HEK293 (cell line): ENCODE data around the gene CSF2RB.

Experiments
- CTCF ChIA-PET: fragments of 350-600 bp; formaldehyde crosslinking; extraction: SDS; loops from one replicate; lab custom pipeline; 2021; ENCODE audit warnings: antibody characterized with exemption; lab: Yijun Ruan, JAX
- POLR2A ChIA-PET: fragments of 300-600 bp; formaldehyde crosslinking; extraction: SDS; loops from one replicate; lab custom pipeline; 2020; ENCODE audit warnings: antibody characterized with exemption, inconsistent platforms; lab: Yijun Ruan, JAX
- H3K27ac ChIP-seq: fragments of 200-500 bp; sonication (Bioruptor generic); 2 replicates; pipeline ENCODE4 v1.5.1; 2014; ENCODE audit warnings: low read depth, low read length, control low read depth, inconsistent platforms; ENCODE audit errors: extremely low read depth
- H3K36me3 ChIP-seq, 2 experiments: fragments of 200-500 bp in 1 of 2; sonication (Bioruptor generic) in 1 of 2; 1 replicate in 1 of 2; 2 replicates in 1 of 2; pipeline ENCODE4 v1.5.1; 2014 to 2017; ENCODE audit warnings: inconsistent platforms in 2 of 2, low read length in 2 of 2; ENCODE audit not compliant: control insufficient read depth in 2 of 2, insufficient read depth in 1 of 2
- H3K4me1 ChIP-seq: fragments of 200-500 bp; sonication (Bioruptor generic); 2 replicates; pipeline ENCODE4 v1.5.1; 2014; ENCODE audit warnings: mild to moderate bottlenecking, low read length, inconsistent platforms; ENCODE audit not compliant: control insufficient read depth, insufficient read depth
- H3K4me3 ChIP-seq: 2 replicates; pipeline ENCODE4 v1.5.1; 2011; ENCODE audit warnings: low read depth, mild to moderate bottlenecking, control low read depth, low read length, moderate library complexity
- H3K9me3 ChIP-seq: fragments of 200-500 bp; sonication (Bioruptor generic); 2 replicates; pipeline ENCODE4 v1.5.1; 2014; ENCODE audit warnings: low read depth, low read length, inconsistent platforms; ENCODE audit not compliant: control insufficient read depth, insufficient read depth
- EGR2 ChIP-seq: fragments of 450-650 bp; formaldehyde crosslinking; IDR thresholded peaks from 2 replicates; pipeline ENCODE4 v1.5.1; 2016; ENCODE audit warnings: low read depth, missing biosample characterization, missing genetic modification characterization
- KLF9 ChIP-seq: fragments of 450-650 bp; formaldehyde crosslinking; IDR thresholded peaks from 2 replicates; pipeline ENCODE4 v1.5.1; 2016; ENCODE audit warnings: missing biosample characterization, missing genetic modification characterization, low read depth
- TCF7L2 ChIP-seq: IDR thresholded peaks from 2 replicates; pipeline ENCODE4 v1.6.1; 2011; ENCODE audit warnings: low read depth, mild to moderate bottlenecking, inconsistent platforms, low read length, moderate library complexity, borderline replicate concordance
- ZBTB21 ChIP-seq: fragments of 450-650 bp; formaldehyde crosslinking; IDR thresholded peaks from 2 replicates; pipeline ENCODE4 v1.5.1; 2017; ENCODE audit warnings: missing biosample characterization, missing genetic modification characterization
- ZFHX2 ChIP-seq: fragments of 450-650 bp; formaldehyde crosslinking; conservative IDR thresholded peaks from 2 replicates; pipeline ENCODE4 v1.5.1; 2016; ENCODE audit warnings: missing biosample characterization, missing genetic modification characterization
- ZIC2 ChIP-seq: fragments of 450-650 bp; formaldehyde crosslinking; IDR thresholded peaks from 2 replicates; pipeline ENCODE4 v1.5.1; 2016; ENCODE audit warnings: missing biosample characterization, missing genetic modification characterization
- ZNF16 ChIP-seq: fragments of 450-650 bp; formaldehyde crosslinking; IDR thresholded peaks from 2 replicates; pipeline ENCODE4 v1.5.1; 2016; ENCODE audit warnings: low read depth, missing biosample characterization, missing genetic modification characterization
- ZNF2 ChIP-seq: fragments of 450-650 bp; formaldehyde crosslinking; IDR thresholded peaks from 2 replicates; pipeline ENCODE4 v1.5.1; 2016; ENCODE audit warnings: missing biosample characterization, missing genetic modification characterization
- ZNF394 ChIP-seq: fragments of 450-650 bp; formaldehyde crosslinking; IDR thresholded peaks from 2 replicates; pipeline ENCODE4 v1.5.1; 2016; ENCODE audit warnings: missing biosample characterization, missing genetic modification characterization, mild to moderate bottlenecking, moderate library complexity, borderline replicate concordance
- ZNF426 ChIP-seq: fragments of 450-650 bp; formaldehyde crosslinking; IDR thresholded peaks from 2 replicates; pipeline ENCODE4 v1.5.1; 2017; ENCODE audit warnings: missing biosample characterization, missing genetic modification characterization, mild to moderate bottlenecking, inconsistent platforms, moderate library complexity
- ZNF433 ChIP-seq: fragments of 450-650 bp; formaldehyde crosslinking; IDR thresholded peaks from 2 replicates; pipeline ENCODE4 v1.5.1; 2016; ENCODE audit warnings: missing biosample characterization, missing genetic modification characterization, low read depth
- ZNF600 ChIP-seq: fragments of 450-650 bp; formaldehyde crosslinking; IDR thresholded peaks from 2 replicates; pipeline ENCODE4 v1.5.1; 2016; ENCODE audit warnings: missing biosample characterization, missing genetic modification characterization
- ZNF658 ChIP-seq: fragments of 450-650 bp; formaldehyde crosslinking; IDR thresholded peaks from 2 replicates; pipeline ENCODE4; 2016; ENCODE audit warnings: missing biosample characterization, missing genetic modification characterization
- ZNF660 ChIP-seq: fragments of 450-650 bp; IDR thresholded peaks from 2 replicates; pipeline ENCODE4 v1.5.1; 2018; ENCODE audit warnings: missing biosample characterization, mild to moderate bottlenecking, missing genetic modification characterization
- ZNF792 ChIP-seq: fragments of 450-650 bp; formaldehyde crosslinking; IDR thresholded peaks from 2 replicates; pipeline ENCODE4 v1.5.1; 2016; ENCODE audit warnings: missing biosample characterization, missing genetic modification characterization
- ZSCAN16 ChIP-seq: fragments of 450-650 bp; formaldehyde crosslinking; IDR thresholded peaks from 2 replicates; pipeline ENCODE4 v1.5.1; 2016; ENCODE audit warnings: missing biosample characterization, missing genetic modification characterization
- TF ChIP-seq, protein P1 (sequence below): fragments of 450-650 bp; formaldehyde crosslinking; IDR thresholded peaks from 2 replicates; pipeline ENCODE4 v1.5.1; 2017; ENCODE audit warnings: missing biosample characterization, missing genetic modification characterization
- TF ChIP-seq, protein P2 (sequence below): fragments of 450-650 bp; formaldehyde crosslinking; IDR thresholded peaks from 2 replicates; pipeline ENCODE4 v1.5.1; 2016; ENCODE audit warnings: missing biosample characterization, missing genetic modification characterization
- TF ChIP-seq, protein P3 (sequence below): fragments of 450-650 bp; formaldehyde crosslinking; IDR thresholded peaks from 2 replicates; pipeline ENCODE4 v1.5.1; 2016; ENCODE audit warnings: missing biosample characterization, missing genetic modification characterization
- TF ChIP-seq, protein P4 (sequence below): fragments of 450-650 bp; formaldehyde crosslinking; IDR thresholded peaks from 2 replicates; pipeline ENCODE4 v1.5.1; 2016; ENCODE audit warnings: missing biosample characterization, missing genetic modification characterization
- TF ChIP-seq, protein P5 (sequence below): fragments of 450-650 bp; formaldehyde crosslinking; conservative IDR thresholded peaks from 2 replicates; pipeline ENCODE4 v1.5.1; 2016; ENCODE audit warnings: low read depth, missing biosample characterization, missing genetic modification characterization

The CSF2RB gene

DNA sequence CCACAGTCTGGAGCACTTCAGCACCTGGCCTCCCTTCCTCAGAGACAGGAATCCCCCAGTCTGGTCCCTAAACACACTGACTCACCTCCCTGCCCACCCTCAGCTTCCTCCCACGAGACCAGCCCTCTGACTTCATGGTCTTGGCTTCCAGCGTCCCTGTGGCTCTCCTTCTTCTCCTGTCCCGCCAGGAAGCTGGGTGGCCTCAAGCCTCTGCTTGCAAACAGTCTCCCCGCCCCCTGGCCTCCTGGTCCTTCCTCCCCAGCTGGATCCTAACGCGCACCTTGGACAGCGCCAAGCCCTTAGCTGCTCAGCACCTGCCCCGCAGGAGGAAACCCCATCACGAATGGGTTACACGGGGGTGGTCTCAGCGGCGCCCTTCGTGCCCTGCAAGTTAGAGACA, 48.1 kb upstream of the CSF2RB start:
- H3K4me1 ChIP-seq = no peaks in the 10 kb centered on the region
- H3K27ac ChIP-seq = no peak overlapping the region
- no peak for TF ChIP-seq ZNF426
- TF ChIP-seq ZNF2 (tag by site-specific recombination) = no peak
- no peak for TF ChIP-seq ZBTB21 (tag by site-specific recombination)
- TF ChIP-seq, protein P1, sequence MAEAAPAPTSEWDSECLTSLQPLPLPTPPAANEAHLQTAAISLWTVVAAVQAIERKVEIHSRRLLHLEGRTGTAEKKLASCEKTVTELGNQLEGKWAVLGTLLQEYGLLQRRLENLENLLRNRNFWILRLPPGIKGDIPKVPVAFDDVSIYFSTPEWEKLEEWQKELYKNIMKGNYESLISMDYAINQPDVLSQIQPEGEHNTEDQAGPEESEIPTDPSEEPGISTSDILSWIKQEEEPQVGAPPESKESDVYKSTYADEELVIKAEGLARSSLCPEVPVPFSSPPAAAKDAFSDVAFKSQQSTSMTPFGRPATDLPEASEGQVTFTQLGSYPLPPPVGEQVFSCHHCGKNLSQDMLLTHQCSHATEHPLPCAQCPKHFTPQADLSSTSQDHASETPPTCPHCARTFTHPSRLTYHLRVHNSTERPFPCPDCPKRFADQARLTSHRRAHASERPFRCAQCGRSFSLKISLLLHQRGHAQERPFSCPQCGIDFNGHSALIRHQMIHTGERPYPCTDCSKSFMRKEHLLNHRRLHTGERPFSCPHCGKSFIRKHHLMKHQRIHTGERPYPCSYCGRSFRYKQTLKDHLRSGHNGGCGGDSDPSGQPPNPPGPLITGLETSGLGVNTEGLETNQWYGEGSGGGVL = no peak
- no peak for TF ChIP-seq ZNF658 (tag by site-specific recombination)
- peak; percentile 58 for TF ChIP-seq ZIC2 (tag by site-specific recombination)
- no peak for TF ChIP-seq TCF7L2
- no peak for TF ChIP-seq ZNF660 (tag by site-specific recombination)
- TF ChIP-seq ZNF16 (tag by site-specific recombination) = no peak
- TF ChIP-seq, protein P2, sequence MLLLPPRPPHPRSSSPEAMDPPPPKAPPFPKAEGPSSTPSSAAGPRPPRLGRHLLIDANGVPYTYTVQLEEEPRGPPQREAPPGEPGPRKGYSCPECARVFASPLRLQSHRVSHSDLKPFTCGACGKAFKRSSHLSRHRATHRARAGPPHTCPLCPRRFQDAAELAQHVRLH (tag by site-specific recombination) = no peak
- TF ChIP-seq ZSCAN16 (tag by site-specific recombination) = no peak
- TF ChIP-seq ZFHX2 (tag by site-specific recombination) = peak; percentile 78
- peak; percentile 75 for TF ChIP-seq EGR2 (tag by site-specific recombination)
- no peak for TF ChIP-seq ZNF394 (tag by site-specific recombination)
- TF ChIP-seq, protein P3, sequence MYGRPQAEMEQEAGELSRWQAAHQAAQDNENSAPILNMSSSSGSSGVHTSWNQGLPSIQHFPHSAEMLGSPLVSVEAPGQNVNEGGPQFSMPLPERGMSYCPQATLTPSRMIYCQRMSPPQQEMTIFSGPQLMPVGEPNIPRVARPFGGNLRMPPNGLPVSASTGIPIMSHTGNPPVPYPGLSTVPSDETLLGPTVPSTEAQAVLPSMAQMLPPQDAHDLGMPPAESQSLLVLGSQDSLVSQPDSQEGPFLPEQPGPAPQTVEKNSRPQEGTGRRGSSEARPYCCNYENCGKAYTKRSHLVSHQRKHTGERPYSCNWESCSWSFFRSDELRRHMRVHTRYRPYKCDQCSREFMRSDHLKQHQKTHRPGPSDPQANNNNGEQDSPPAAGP = 0 out of 2 replicates have a peak, but pooled peaks have one; percentile 27
- TF ChIP-seq, protein P4, sequence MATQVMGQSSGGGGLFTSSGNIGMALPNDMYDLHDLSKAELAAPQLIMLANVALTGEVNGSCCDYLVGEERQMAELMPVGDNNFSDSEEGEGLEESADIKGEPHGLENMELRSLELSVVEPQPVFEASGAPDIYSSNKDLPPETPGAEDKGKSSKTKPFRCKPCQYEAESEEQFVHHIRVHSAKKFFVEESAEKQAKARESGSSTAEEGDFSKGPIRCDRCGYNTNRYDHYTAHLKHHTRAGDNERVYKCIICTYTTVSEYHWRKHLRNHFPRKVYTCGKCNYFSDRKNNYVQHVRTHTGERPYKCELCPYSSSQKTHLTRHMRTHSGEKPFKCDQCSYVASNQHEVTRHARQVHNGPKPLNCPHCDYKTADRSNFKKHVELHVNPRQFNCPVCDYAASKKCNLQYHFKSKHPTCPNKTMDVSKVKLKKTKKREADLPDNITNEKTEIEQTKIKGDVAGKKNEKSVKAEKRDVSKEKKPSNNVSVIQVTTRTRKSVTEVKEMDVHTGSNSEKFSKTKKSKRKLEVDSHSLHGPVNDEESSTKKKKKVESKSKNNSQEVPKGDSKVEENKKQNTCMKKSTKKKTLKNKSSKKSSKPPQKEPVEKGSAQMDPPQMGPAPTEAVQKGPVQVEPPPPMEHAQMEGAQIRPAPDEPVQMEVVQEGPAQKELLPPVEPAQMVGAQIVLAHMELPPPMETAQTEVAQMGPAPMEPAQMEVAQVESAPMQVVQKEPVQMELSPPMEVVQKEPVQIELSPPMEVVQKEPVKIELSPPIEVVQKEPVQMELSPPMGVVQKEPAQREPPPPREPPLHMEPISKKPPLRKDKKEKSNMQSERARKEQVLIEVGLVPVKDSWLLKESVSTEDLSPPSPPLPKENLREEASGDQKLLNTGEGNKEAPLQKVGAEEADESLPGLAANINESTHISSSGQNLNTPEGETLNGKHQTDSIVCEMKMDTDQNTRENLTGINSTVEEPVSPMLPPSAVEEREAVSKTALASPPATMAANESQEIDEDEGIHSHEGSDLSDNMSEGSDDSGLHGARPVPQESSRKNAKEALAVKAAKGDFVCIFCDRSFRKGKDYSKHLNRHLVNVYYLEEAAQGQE (tag by site-specific recombination) = peak; percentile 95
- TF ChIP-seq, protein P5, sequence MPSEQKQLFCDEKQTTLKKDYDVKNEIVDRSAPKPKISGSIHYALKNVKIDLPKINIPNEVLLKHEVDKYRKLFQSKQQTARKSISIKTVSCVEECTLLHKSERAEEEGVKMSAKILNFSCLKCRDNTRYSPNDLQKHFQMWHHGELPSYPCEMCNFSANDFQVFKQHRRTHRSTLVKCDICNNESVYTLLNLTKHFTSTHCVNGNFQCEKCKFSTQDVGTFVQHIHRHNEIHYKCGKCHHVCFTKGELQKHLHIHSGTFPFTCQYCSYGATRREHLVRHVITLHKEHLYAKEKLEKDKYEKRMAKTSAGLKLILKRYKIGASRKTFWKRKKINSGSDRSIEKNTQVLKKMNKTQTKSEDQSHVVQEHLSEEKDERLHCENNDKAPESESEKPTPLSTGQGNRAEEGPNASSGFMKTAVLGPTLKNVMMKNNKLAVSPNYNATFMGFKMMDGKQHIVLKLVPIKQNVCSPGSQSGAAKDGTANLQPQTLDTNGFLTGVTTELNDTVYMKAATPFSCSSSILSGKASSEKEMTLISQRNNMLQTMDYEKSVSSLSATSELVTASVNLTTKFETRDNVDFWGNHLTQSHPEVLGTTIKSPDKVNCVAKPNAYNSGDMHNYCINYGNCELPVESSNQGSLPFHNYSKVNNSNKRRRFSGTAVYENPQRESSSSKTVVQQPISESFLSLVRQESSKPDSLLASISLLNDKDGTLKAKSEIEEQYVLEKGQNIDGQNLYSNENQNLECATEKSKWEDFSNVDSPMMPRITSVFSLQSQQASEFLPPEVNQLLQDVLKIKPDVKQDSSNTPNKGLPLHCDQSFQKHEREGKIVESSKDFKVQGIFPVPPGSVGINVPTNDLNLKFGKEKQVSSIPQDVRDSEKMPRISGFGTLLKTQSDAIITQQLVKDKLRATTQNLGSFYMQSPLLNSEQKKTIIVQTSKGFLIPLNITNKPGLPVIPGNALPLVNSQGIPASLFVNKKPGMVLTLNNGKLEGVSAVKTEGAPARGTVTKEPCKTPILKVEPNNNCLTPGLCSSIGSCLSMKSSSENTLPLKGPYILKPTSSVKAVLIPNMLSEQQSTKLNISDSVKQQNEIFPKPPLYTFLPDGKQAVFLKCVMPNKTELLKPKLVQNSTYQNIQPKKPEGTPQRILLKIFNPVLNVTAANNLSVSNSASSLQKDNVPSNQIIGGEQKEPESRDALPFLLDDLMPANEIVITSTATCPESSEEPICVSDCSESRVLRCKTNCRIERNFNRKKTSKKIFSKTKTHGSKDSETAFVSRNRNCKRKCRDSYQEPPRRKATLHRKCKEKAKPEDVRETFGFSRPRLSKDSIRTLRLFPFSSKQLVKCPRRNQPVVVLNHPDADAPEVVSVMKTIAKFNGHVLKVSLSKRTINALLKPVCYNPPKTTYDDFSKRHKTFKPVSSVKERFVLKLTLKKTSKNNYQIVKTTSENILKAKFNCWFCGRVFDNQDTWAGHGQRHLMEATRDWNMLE (tag by site-specific recombination) = no peak
- TF ChIP-seq ZNF792 (tag by site-specific recombination) = no peak
- TF ChIP-seq KLF9 (tag by site-specific recombination) = no peak
- no peak for TF ChIP-seq ZNF600 (tag by site-specific recombination)
- no peak for TF ChIP-seq ZNF433 (tag by site-specific recombination)
- POLR2A ChIA-PET = interaction anchor here (1.5 kb wide), 1 partner anchor 336 kb away, joined by 3 read pairs; the partner anchor contains the start of gene EIF3D
- no peaks in the 10 kb centered on the region for H3K36me3 ChIP-seq
- CTCF ChIA-PET = interaction anchor here (1.0 to 7.6 kb wide), 4 partner anchors 9 to 113 kb away, joined by 3 to 75 read pairs (median 4); no protein-coding TSS in a partner anchor
- no peak overlapping the region for H3K4me3 ChIP-seq
- H3K9me3 ChIP-seq = no peaks in the 10 kb centered on the region
